Activated CD4-positive, alpha-beta T cell treated with anti-CD3 and anti-CD28 coated beads, Interleukin-2, amount 10 ng/mL, durations not matched to agents 7 days and 5 days (primary cell): ENCODE data around the gene FOXR2. TPM values are rescaled to one million over a fixed set of nuclear protein-coding genes. Genes with fewer than 3 reads are reported as not detected.

Experiments
- CTCF ChIA-PET: fragments of 350-600 bp; sonication (Branson Sonifier 250); formaldehyde crosslinking; loops from one replicate; lab custom pipeline; 2021; ENCODE audit warnings: antibody characterized with exemption; lab: Charles Lee
- POLR2A ChIA-PET: fragments of 350-600 bp; sonication (Branson Sonifier 250); formaldehyde crosslinking; loops from one replicate; lab custom pipeline; 2021; ENCODE audit warnings: antibody characterized with exemption; lab: Charles Lee
- DNase-seq: peaks from one replicate; pipeline ENCODE4 v3.0.0-alpha.2; 2020
- H3K27ac Mint-ChIP-seq: one replicate; pipeline ENCODE4 v1.8.0; 2021; ENCODE audit warnings: mild to moderate bottlenecking, moderate library complexity, mixed read lengths
- H3K27me3 Mint-ChIP-seq: one replicate; pipeline ENCODE4 v1.8.0; 2021; ENCODE audit warnings: mixed read lengths
- H3K36me3 Mint-ChIP-seq: one replicate; pipeline ENCODE4 v1.8.0; 2021; ENCODE audit warnings: low read depth, mixed read lengths
- H3K4me1 Mint-ChIP-seq: one replicate; pipeline ENCODE4 v1.8.0; 2021; ENCODE audit warnings: mixed read lengths
- H3K4me3 Mint-ChIP-seq: one replicate; pipeline ENCODE4 v1.8.0; 2021; ENCODE audit warnings: mild to moderate bottlenecking, moderate library complexity, mixed read lengths
- H3K9me3 Mint-ChIP-seq: one replicate; pipeline ENCODE4 v1.8.0; 2021; ENCODE audit warnings: mixed read lengths
- total RNA-seq, 2 experiments: library from RNA; stranded (reverse); gene quantifications; one replicate each; pipeline ENCODE4 v1.2.3, GENCODE V29; 2021

FOXR2 gene
- total RNA-seq, 2 experiments from 2014 or later = not detected

- Mint-ChIP-seq H3K36me3 (no peaks in the 10 kb centered on the region), H3K27me3 (no peaks in the 10 kb centered on the region), H3K4me3 (no peak overlapping the region), H3K4me1 (no peaks in the 10 kb centered on the region), H3K9me3 (peaks cover 4% of the 10 kb centered on the region), H3K27ac (no peak overlapping the region)
- DNase-seq = no peak
- ChIA-PET POLR2A (no interaction called here), CTCF (interaction anchor here (1.0 kb wide), 1 partner anchor 11 kb away, joined by 3 read pairs; no protein-coding TSS in a partner anchor)
These were observed 44.9 kb downstream of the FOXR2 start for GRCh38 chrX:55668084-55668483.

Other genes starting within 250 kb of the FOXR2 start
- 10 to 100 TPM; 17.3 to 18.7 TPM for gene MAGEH1, start 171.3 kb upstream of the FOXR2 start, total RNA-seq
- 1 to 10 TPM; 1.8 TPM for gene USP51, start 133.6 kb upstream of the FOXR2 start, total RNA-seq
- 1 to 10 TPM; 6.6 to 7.3 TPM for gene RRAGB, start 94.3 kb downstream of the FOXR2 start, total RNA-seq